H54 (cell line): Measurements from ENCODE around the gene REXO5.
"Not testable (repeated sequence)": the region's sequence is repeated elsewhere in the genome, so short reads cannot be mapped to it uniquely, and the experiment has no call there.

Source experiments
- DNase-seq: peaks from one replicate; pipeline ENCODE4 v3.0.0; 2011; ENCODE audit warnings: low spot score, mixed read lengths; ENCODE audit not compliant: insufficient read length
- FAIRE-seq: peaks from 3 replicates; lab custom pipeline; 2011; peaks lifted over from hg19 to GRCh38; lab: Jason Lieb, UNC
- POLR2A ChIP-seq: IDR thresholded peaks from 2 replicates; pipeline ENCODE4 v1.6.1; 2011; ENCODE audit warnings: low read depth, mild to moderate bottlenecking, low read length

The REXO5 gene

GRCh38 chr16:20846551-20846950 lies 40.2 kb downstream of the REXO5 start:
- no peak for FAIRE-seq
- TF ChIP-seq POLR2A = no peak
- no peak for DNase-seq

- FAIRE-seq = no peak
- no peak for TF ChIP-seq POLR2A
These were observed 41.2 kb downstream of the REXO5 start for GRCh38 chr16:20847550-20847949.

DNA sequence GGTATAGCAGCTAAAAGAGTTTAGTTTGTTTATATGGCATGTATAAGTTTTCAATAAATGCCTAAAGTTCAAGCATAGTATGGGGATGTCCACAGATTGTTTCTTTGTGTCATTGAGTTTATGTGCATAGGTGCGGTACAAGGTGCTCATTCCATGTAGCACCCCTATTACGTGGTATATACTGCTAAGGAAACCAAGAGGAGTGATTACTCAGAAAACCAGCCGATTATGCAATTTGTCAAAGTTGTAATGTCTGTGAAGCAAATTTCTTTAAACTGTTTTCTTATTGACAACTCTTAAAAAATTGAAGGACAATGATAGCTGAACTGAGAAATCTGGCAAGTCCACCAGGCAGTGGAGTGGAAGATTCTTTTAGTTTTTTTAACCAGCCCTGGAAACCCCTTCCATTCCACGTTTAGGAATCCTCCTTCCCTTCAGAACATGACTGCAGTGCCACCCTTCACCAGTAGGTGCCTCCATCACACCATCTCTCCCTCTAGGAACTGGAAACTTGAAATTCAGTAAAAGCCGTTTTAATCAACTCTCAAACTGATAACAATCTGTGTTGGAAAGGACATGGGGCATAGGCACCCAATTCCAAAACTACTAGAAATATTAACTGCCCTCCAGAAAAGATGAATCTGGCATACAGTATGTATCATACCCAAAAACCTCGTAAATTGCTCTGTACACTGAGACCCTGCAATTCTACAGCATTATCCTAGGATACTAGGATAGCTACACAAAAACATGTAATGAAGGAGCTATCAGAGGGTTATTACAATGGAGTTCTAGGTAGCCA lies 43.5 kb downstream of the REXO5 start:
- DNase-seq (no peak), FAIRE-seq (peak; percentile 92)
- no peak for TF ChIP-seq POLR2A

More at GRCh38 chr16:20847550-20847949, 41.2 kb downstream of the REXO5 start:
- no peak for DNase-seq

- TF ChIP-seq POLR2A = no peak
- DNase-seq = no peak
- FAIRE-seq = no peak
These were observed 44.7 kb downstream of the REXO5 start for GRCh38 chr16:20850981-20851380.

GRCh38 chr16:20851601-20852000 lies 45.3 kb downstream of the REXO5 start:
- peak; percentile 97 for FAIRE-seq
- no peak for TF ChIP-seq POLR2A
- peak; percentile 31 for DNase-seq

DNA sequence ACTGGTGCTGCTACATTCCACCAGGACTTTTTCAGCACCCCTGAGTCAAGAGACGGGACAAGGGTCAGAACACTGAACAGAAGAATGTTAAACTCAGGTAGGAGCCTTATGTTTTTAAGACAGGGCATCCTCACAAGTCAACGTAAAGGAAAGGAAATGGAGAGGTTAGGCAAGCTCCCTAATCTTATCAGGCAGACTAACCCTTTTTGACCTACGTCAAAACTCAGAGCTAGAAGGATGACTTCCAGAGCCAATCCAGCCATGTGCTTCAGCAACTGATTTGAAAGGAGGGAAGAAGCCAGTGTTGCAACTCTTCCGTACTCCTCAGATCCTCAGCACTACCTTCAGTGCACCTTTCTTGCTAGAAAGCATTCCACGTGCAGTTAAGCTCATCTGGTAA lies 46.8 kb downstream of the REXO5 start:
- DNase-seq (no peak), FAIRE-seq (no peak)
- no peak for TF ChIP-seq POLR2A

GRCh38 chr16:20853981-20854620 lies 47.8 kb downstream of the REXO5 start:
- TF ChIP-seq POLR2A = no peak
- FAIRE-seq = no peak

DNA sequence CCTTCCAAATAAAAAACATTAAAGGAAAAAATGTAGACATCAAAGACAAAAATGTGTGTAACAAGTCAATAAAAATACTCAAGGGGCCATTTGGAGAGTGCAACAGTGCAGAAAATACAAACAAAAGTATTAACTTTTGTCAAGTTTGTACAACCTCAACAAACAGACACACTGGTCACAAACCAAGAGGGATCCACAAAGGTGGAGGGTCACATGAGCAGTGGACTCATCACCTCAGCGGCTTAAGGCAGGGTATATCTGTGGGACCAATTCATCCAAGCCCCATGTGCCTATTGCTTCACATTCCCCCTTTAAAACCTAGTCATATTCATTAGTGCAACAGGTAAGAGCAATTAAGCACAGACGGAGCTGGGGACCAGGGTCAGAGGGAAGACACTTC lies 48.6 kb downstream of the REXO5 start:
- TF ChIP-seq POLR2A = no peak
- FAIRE-seq (no peak), DNase-seq (no peak)

More at GRCh38 chr16:20853981-20854620, 47.8 kb downstream of the REXO5 start:
- DNase-seq = no peak

DNA sequence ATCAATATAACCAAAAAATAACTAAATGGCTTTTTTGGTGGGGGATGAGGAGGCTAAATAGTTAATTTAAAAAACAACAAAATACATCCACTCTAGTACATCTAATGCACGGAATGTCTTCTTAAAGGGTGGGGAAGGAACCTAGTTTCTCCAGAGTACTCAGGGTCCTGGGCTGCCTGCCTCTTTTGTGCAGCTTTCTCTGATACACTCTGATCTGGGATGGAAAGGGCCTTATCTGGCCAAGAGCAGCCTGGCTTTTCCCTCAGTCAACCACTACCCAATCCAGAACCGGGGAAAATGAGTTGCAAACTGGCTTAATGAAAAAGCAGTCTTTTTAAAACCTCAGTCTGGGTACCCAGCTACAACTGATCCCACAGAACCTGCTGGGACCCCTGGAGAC lies 51.0 kb downstream of the REXO5 start:
- TF ChIP-seq POLR2A = no peak
- DNase-seq (no peak), FAIRE-seq (no peak)

DNA sequence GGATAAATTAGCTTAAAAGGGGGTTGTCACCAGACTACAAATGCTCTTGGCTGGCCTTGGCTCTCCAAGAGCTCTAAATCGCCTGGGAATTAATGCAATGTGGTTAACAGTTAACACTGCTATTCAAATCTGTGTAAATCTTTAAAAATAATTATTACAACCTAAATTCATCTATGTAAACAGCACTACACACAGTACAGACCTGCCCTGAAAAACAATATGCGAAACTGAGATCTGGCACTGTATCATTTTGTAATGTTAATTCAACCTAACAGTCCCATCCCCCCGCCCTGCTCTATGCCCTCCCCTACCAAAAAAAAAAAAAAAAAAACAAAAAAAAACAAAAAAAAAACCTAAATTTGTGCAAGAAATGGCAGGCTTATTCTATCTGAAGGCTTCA lies 52.9 kb downstream of the REXO5 start:
- TF ChIP-seq POLR2A = no peak
- no peak for FAIRE-seq
- DNase-seq = no peak

DNA sequence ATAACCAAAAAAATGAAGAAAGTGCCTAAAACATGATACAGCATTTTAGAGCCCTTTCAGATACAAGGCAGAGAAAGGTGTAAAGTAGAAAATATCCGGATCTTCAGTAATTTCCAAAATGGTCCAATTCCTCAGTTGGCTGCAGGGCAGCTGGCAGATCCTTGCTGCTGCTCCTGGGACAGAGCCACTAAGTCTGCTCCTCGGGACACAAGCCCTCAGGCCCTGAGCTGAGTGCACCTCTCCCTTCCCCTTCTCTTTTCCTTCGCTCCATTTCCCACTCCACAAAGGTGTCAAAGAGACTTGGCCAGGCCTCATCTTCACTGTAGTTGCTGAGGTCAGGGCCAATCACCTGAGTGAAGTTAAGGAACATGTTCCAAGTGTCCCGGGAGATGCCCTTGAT lies 53.4 kb downstream of the REXO5 start:
- FAIRE-seq (no peak), DNase-seq (no peak)
- TF ChIP-seq POLR2A = no peak

DNA sequence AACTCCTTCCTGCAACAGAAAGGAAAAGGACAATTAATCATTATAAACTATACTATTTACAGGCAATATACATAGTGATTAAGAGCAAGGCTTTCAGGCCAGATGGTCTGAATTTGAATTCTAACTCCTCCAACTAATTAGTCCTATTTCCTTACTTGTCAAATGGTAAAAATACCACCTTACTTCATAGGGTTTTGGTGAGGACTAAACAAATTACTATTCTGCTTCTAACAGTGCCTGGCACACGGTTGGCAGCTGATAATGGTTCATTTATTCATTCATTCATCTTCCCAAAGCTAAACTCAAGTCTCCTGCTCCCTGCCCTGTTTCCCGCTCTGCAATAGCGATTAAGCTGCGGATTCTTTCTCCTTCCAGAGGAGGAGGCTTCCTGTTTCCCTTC lies 54.0 kb downstream of the REXO5 start:
- DNase-seq (no peak), FAIRE-seq (no peak)
- TF ChIP-seq POLR2A = no peak

DNA sequence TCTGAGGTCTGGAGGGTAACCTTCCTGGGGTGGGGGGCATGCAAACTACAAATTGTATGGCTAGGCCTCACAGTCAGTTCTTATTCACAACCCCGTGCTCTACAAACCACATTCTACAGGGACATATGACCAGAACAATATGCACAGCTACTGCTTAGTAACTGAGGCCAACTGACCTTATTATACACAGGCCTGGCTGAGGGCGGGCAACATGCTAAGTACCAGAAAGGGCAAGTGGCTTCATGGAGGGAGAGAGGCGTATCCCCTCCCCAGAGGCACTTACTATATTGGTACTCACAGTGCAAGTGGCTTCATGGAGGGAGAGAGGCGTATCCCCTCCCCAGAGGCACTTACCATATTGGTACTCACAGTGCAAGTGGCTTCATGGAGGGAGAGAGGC lies 54.7 kb downstream of the REXO5 start:
- DNase-seq, FAIRE-seq: not testable (repeated sequence)

GRCh38 chr16:20862162-20862960 lies 56.0 kb downstream of the REXO5 start:
- TF ChIP-seq POLR2A = no peak
- no peak for DNase-seq
- FAIRE-seq = no peak

GRCh38 chr16:20864376-20864775 lies 58.0 kb downstream of the REXO5 start:
- DNase-seq, FAIRE-seq: not testable (repeated sequence)
